Measurements from ENCODE around the gene HTT. TPM values are rescaled to one million over a fixed set of nuclear protein-coding genes. Genes with fewer than 3 reads are reported as not detected.

The HTT gene
- total RNA-seq, 6 donors from 2014 or later = 55.4 to 170 (median 81.5) TPM

DNA sequence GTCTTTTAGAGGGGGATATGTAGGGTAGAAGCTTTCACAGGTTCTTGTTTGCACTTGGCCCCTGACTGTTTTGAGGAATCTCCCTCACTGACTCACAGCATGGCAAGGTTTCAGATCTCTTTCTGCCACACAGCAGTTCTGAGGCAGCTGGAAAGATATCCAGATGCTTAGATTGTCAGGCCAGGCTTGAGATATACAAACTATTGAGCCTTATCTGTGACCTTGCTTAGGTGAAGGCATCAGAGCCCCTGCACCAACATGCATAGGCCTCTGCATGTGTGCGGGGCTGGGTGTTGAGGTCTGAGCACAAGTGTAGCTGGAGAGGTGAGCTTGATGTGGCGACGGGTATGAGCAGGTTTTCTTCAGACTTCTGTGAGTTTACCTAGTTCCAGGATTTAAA is 93.5 kb downstream of the HTT start:
- ATAC-seq (ENCODE audit: low FRiP score in 2 of 2) = no peak
- 90 to 96% methylated on average over 3 of the region's 3 CpGs for WGBS, 2 donors

DNA sequence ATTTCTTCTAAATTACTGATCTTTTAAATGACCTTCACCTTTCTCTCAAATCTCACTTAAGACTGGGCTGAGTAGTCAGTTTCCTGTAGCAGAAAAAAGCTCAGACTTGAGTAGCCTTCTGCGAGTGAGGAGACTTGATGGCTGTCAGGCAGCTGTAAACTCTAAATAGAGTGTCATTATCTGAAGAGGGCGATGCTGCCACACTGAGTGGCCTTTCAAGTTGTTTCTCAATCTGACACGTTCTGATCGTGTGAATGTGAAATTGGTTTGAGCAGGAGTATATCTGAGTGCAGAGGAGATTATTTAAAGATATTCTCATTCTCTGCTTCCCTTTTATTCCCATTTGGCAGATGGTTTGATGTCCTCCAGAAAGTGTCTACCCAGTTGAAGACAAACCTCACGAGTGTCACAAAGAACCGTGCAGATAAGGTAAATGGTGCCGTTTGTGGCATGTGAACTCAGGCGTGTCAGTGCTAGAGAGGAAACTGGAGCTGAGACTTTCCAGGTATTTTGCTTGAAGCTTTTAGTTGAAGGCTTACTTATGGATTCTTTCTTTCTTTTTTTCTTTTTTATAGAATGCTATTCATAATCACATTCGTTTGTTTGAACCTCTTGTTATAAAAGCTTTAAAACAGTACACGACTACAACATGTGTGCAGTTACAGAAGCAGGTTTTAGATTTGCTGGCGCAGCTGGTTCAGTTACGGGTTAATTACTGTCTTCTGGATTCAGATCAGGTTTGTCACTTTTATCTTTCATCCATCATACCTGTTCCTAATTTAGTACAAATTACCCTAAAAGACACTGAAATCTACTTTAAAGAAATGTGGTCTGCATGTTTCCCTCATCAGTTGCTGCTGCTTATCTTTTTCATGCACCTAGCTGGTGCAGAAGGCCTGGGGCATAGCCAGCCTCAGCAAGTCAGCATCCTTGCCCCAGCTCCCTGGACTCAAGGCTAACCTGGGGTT is 100.2 kb downstream of the HTT start:
- H3K36me3 ChIP-seq = peaks cover 9 to 81% (median 57%) of the 10 kb centered on the region in 4 donors
- WGBS, 2 donors = 82 to 88% methylated on average over 12 of the region's 12 CpGs
- TF ChIP-seq, protein P1, sequence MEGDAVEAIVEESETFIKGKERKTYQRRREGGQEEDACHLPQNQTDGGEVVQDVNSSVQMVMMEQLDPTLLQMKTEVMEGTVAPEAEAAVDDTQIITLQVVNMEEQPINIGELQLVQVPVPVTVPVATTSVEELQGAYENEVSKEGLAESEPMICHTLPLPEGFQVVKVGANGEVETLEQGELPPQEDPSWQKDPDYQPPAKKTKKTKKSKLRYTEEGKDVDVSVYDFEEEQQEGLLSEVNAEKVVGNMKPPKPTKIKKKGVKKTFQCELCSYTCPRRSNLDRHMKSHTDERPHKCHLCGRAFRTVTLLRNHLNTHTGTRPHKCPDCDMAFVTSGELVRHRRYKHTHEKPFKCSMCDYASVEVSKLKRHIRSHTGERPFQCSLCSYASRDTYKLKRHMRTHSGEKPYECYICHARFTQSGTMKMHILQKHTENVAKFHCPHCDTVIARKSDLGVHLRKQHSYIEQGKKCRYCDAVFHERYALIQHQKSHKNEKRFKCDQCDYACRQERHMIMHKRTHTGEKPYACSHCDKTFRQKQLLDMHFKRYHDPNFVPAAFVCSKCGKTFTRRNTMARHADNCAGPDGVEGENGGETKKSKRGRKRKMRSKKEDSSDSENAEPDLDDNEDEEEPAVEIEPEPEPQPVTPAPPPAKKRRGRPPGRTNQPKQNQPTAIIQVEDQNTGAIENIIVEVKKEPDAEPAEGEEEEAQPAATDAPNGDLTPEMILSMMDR (IDR thresholded peaks at IDR 0.05) = no peak
- TF ChIP-seq POLR2A (IDR thresholded peaks at IDR 0.05) = no peak
- no peak for TF ChIP-seq POLR2AphosphoS5 (IDR thresholded peaks at IDR 0.05)
- no peak for TF ChIP-seq EP300 (IDR thresholded peaks at IDR 0.05)

More for the DNA sequence above, 93.5 kb downstream of the HTT start:
- H3K36me3 ChIP-seq = peaks cover 10 to 35% (median 23%) of the 10 kb centered on the region in 4 donors
- TF ChIP-seq POLR2A (IDR thresholded peaks at IDR 0.05) (no peak), POLR2AphosphoS5 (IDR thresholded peaks at IDR 0.05) (no peak), EP300 (IDR thresholded peaks at IDR 0.05) (no peak)
- TF ChIP-seq, protein P1 (IDR thresholded peaks at IDR 0.05) = no peak
- peaks cover 0 to under 1% (median under 1%) of the 10 kb centered on the region in 4 donors for H3K9me3 ChIP-seq
- no peaks in the 10 kb centered on the region for H3K4me1 ChIP-seq
- no peaks in the 10 kb centered on the region for H3K27me3 ChIP-seq
- no peak overlapping the region for H3K27ac ChIP-seq
- no peak for DNase-seq
- H3K4me3 ChIP-seq = no peak overlapping the region

DNA sequence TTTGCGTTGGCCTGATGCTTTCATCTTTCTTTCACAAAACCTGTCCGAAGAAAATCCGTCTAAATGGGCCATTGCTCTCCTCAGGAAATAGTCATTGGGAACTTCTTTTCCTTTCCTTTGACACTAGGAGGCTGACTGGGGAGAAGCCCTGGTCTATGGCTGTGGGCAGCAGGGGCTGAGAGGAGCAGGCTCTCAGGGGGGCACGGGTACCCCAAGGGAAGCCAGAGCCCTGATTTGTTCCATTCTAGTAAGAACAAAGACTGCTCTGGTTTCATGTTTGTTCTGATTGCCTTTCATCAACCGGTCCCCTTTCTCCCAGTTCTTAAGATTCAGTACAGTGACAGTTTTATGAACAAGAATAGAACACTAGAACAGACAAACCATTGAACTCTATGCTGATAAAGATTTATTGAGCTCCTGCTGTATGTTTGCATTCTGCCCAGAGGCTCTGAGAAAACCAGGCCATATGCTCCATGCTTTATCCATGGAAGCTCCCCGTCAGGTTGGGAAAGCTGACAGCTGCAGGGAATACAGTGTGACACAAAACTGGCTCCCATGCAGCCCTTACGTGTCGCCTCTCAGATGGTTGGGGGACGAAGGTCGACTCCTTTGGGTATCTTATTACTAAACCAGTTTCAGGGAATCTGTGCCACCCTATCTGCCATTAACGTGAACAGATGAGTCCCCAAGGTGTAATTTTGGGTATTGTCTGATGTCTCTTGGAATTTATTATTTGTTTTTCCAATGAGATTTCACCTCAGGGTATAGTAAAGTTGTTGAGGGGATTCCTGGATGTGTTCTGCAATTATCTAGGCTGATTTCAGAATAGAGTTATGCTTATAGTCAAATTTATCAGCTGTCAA is 102.1 kb downstream of the HTT start:
- no peaks in the 10 kb centered on the region for H3K27me3 ChIP-seq
- no peak overlapping the region for H3K4me3 ChIP-seq
- no peak for DNase-seq
- no peaks in the 10 kb centered on the region for H3K4me1 ChIP-seq
- ATAC-seq (ENCODE audit: low FRiP score in 2 of 2) = no peak
- no peak overlapping the region for H3K27ac ChIP-seq
- no peak for TF ChIP-seq EP300 (IDR thresholded peaks at IDR 0.05)
- TF ChIP-seq POLR2A (IDR thresholded peaks at IDR 0.05) = no peak
- no peak for TF ChIP-seq POLR2AphosphoS5 (IDR thresholded peaks at IDR 0.05)
- TF ChIP-seq, protein P1 (IDR thresholded peaks at IDR 0.05) = no peak
- WGBS, 2 donors = 92 to 94% methylated on average over 11 of the region's 11 CpGs
- peaks cover 9 to 99% (median 66%) of the 10 kb centered on the region in 4 donors for H3K36me3 ChIP-seq
- H3K9me3 ChIP-seq = no peaks in the 10 kb centered on the region

More for the DNA sequence above, 100.2 kb downstream of the HTT start:
- Histone ChIP-seq H3K4me1 (no peaks in the 10 kb centered on the region), H3K27ac (no peak overlapping the region), H3K27me3 (no peaks in the 10 kb centered on the region), H3K4me3 (no peak overlapping the region), H3K9me3 (no peaks in the 10 kb centered on the region)
- DNase-seq (no peak), ATAC-seq (ENCODE audit: low FRiP score in 2 of 2) (no peak)

DNA sequence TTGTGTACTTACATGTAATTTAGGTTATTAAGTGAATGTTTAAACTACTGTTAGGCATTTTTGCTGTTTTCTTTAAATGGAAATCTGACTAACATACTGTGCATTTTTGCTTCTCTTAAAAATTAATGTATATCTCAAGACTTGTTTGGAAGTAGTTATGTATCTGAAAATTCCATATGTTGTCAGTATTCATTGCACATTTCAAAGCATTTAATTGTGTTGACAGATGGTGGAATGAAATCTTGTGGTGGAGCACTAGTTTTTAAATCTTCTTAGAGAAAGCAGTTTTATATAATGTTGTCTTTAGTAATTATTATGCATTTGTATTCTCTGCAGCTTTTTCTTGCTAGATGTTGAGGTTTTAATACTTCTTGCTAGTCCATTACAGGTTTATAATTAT is 102.9 kb downstream of the HTT start:
- Histone ChIP-seq H3K36me3 (peaks cover 9 to 99% (median 70%) of the 10 kb centered on the region in 4 donors), H3K4me3 (no peak overlapping the region), H3K4me1 (no peaks in the 10 kb centered on the region), H3K27ac (no peak overlapping the region), H3K27me3 (no peaks in the 10 kb centered on the region), H3K9me3 (no peaks in the 10 kb centered on the region)
- DNase-seq (no peak), ATAC-seq (ENCODE audit: low FRiP score in 2 of 2) (no peak)
- no peak for TF ChIP-seq EP300 (IDR thresholded peaks at IDR 0.05)
- TF ChIP-seq, protein P1 (IDR thresholded peaks at IDR 0.05) = no peak
- no peak for TF ChIP-seq POLR2AphosphoS5 (IDR thresholded peaks at IDR 0.05)
- no peak for TF ChIP-seq POLR2A (IDR thresholded peaks at IDR 0.05)

All from upper lobe of left lung (tissue), 6 donors.